Mucosa of descending colon (tissue), 3 donors: ENCODE data around the gene PDGFC. TPM values are rescaled to one million over a fixed set of nuclear protein-coding genes. Genes with fewer than 3 reads are reported as not detected.

ENCODE experiments used
- ATAC-seq: fragments of 200-7000 bp; cut with Tn5 transposase; one replicate; pipeline ENCODE4 v1.9.1; 2020; ENCODE audit warnings: mild to moderate bottlenecking, moderate library complexity
- DNase-seq, 3 donors: peaks; one replicate each; pipeline ENCODE4 v3.0.0-alpha.2; 2020
- H3K36me3 ChIP-seq: fragments of 200-600 bp; one replicate; pipeline ENCODE4 v1.8.0; 2021; ENCODE audit warnings: low read depth, mild to moderate bottlenecking
- H3K4me1 ChIP-seq: fragments of 200-600 bp; one replicate; pipeline ENCODE4 v1.8.0; 2021; ENCODE audit warnings: low read depth, mild to moderate bottlenecking
- H3K4me3 ChIP-seq: fragments of 200-600 bp; one replicate; pipeline ENCODE4 v1.8.0; 2021; ENCODE audit warnings: mild to moderate bottlenecking
- H3K9me3 ChIP-seq: fragments of 200-600 bp; one replicate; pipeline ENCODE4 v1.8.0; 2021; ENCODE audit warnings: mild to moderate bottlenecking
- intact Hi-C, 2 donors: fragments of 100-400 bp; cut with DNase I in 1 of 2; cut with micrococcal nuclease in 1 of 2; formaldehyde crosslinking; loops; one replicate each; pipeline versions ENCODE4 v1.11.0 to v1.11.1; 2022; cut with DNase I, micrococcal nuclease
- total RNA-seq, 3 donors: library from RNA; stranded (reverse); fragmentation: NEBNext Ultra II Directional in 2 of 3; extraction: Animal tissue kit (Norgen Biotek cat#: 25700) in 2 of 3; gene quantifications; one replicate each; pipeline versions ENCODE4 v1.2.1 to v1.2.4, GENCODE V29; 2021 to 2023
- TF ChIP-seq, protein P1 (sequence below): fragments of 200-600 bp; IDR thresholded peaks from one replicate; pipeline ENCODE4 v1.8.0; 2022; ENCODE audit warnings: antibody characterized with exemption, mild to moderate bottlenecking
- donor health status: DM: no; HTN: no; CAD: no; lungs with moderate emphysema.
- donor health status: DM: no; HTN: no; CAD: no.
- donor health status: DM: no; HTN: yes; CAD: no.

PDGFC gene
- total RNA-seq, 3 donors from 2014 or later: 3.9 to 27.9 (median 6.1) TPM

GRCh38 chr4:156799121-156799589 lies 172.4 kb downstream of the PDGFC start:
- TF ChIP-seq, protein P1, sequence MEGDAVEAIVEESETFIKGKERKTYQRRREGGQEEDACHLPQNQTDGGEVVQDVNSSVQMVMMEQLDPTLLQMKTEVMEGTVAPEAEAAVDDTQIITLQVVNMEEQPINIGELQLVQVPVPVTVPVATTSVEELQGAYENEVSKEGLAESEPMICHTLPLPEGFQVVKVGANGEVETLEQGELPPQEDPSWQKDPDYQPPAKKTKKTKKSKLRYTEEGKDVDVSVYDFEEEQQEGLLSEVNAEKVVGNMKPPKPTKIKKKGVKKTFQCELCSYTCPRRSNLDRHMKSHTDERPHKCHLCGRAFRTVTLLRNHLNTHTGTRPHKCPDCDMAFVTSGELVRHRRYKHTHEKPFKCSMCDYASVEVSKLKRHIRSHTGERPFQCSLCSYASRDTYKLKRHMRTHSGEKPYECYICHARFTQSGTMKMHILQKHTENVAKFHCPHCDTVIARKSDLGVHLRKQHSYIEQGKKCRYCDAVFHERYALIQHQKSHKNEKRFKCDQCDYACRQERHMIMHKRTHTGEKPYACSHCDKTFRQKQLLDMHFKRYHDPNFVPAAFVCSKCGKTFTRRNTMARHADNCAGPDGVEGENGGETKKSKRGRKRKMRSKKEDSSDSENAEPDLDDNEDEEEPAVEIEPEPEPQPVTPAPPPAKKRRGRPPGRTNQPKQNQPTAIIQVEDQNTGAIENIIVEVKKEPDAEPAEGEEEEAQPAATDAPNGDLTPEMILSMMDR: no peak
- no peak overlapping the region for H3K4me3 ChIP-seq
- H3K4me1 ChIP-seq: no peaks in the 10 kb centered on the region
- ATAC-seq (no peak), DNase-seq (no peak)
- no peaks in the 10 kb centered on the region for H3K36me3 ChIP-seq
- intact Hi-C loops: no loop called here
- no peaks in the 10 kb centered on the region for H3K9me3 ChIP-seq

- TF ChIP-seq, protein P1: no peak
Observed at GRCh38 chr4:156798438-156798837, 173.2 kb downstream of the PDGFC start.

DNA sequence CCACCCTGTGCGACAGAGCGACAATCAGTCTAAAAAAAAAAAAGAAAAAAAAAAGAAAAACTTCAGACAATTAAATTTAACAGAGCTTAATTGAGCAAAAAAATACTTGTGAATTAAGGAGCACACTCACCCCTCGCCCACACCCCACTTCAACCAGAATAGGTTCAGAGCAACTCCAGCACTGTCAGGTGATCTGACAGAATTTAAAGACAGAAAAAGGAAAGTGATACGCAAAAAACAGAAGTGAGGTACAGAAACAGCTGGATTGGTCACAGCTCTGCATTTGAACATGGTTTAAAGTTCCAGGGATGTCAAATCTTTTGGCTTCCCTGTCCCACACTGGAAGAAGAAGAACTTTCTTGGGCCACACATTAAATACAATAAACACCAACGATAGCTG lies 174.4 kb downstream of the PDGFC start:
- intact Hi-C loops: no loop called here
- no peak for ATAC-seq

More at GRCh38 chr4:156798438-156798837, 173.2 kb downstream of the PDGFC start:
- H3K9me3 ChIP-seq: no peaks in the 10 kb centered on the region
- no peak for DNase-seq
- no peak overlapping the region for H3K4me3 ChIP-seq
- no peak for ATAC-seq
- H3K4me1 ChIP-seq: no peaks in the 10 kb centered on the region
- H3K36me3 ChIP-seq: no peaks in the 10 kb centered on the region
- intact Hi-C loops: no loop called here

DNA sequence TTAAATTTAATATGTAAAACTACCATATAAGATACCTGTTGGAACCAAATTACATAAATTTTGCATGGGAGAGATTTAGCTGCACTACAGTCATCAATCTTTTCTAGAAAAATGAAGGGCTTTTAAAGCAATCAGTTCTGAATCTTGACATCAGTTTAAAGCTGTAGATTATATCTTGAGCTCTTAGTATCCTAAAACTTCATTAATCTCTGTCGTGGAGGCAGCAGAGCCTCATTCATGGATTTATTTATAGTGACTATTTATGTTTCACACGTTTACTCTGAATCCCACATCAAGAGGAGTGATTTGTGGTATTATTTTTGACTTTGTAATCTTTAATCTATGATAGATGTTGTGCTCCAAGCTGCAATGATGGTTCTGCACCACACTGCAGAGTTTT lies 175.9 kb downstream of the PDGFC start:
- ATAC-seq (no peak), DNase-seq (no peak)
- Histone ChIP-seq H3K36me3 (no peaks in the 10 kb centered on the region), H3K4me3 (no peak overlapping the region), H3K4me1 (no peaks in the 10 kb centered on the region), H3K9me3 (no peaks in the 10 kb centered on the region)
- intact Hi-C loops: no loop called here
- TF ChIP-seq, protein P1: no peak

More for the DNA sequence above, 174.4 kb downstream of the PDGFC start:
- Histone ChIP-seq H3K36me3 (no peaks in the 10 kb centered on the region), H3K4me1 (no peaks in the 10 kb centered on the region), H3K4me3 (no peak overlapping the region), H3K9me3 (no peaks in the 10 kb centered on the region)
- TF ChIP-seq, protein P1: no peak
- DNase-seq: no peak

GRCh38 chr4:156794863-156795262 lies 176.7 kb downstream of the PDGFC start:
- Histone ChIP-seq H3K9me3 (no peaks in the 10 kb centered on the region), H3K36me3 (no peaks in the 10 kb centered on the region), H3K4me1 (no peaks in the 10 kb centered on the region), H3K4me3 (no peak overlapping the region)
- ATAC-seq: no peak
- TF ChIP-seq, protein P1: no peak
- no peak for DNase-seq
- intact Hi-C loops: no loop called here
